GM12891 (cell line): ENCODE results near the gene TRIM49.
"Not testable (repeated sequence)": the region's sequence is repeated elsewhere in the genome, so short reads cannot be mapped to it uniquely, and the experiment has no call there.

ENCODE experiments used
- POLR2A ChIP-seq: IDR thresholded peaks from 2 replicates; pipeline ENCODE4 v1.6.1; 2011; ENCODE audit warnings: low read depth, low read length, control low read depth
- POLR2AphosphoS5 ChIP-seq: IDR thresholded peaks from 2 replicates; pipeline ENCODE4 v1.6.1; 2011; ENCODE audit warnings: low read depth, low read length, control low read depth
- SPI1 ChIP-seq: IDR thresholded peaks from 2 replicates; pipeline ENCODE4 v1.6.1; 2011; ENCODE audit warnings: low read depth, low read length, control low read depth

DNA sequence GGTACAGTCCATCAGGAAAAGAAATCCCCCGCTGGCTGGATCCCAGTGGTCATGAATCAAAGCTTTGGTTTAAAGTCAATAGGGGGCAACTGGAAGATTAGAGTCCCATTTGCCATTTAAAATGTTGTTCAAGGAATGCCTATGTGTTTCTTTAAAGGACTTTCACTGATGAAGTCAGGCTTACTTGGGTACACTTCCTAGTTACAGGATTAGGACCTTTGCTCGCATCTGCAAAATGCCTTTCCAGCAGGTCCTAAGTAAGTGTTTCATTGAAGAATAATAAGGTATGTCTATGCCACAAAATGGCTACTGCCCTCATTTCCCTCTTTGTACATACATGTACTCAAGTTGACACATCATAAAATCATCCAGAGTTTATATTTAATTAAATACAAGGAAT, at the start of gene TRIM49:
- not testable (repeated sequence) for TF ChIP-seq POLR2AphosphoS5, SPI1, POLR2A
